ENCODE measurements around the gene SEMA4B. TPM values are rescaled to one million over a fixed set of nuclear protein-coding genes. Genes with fewer than 3 reads are reported as not detected.

SEMA4B gene
- total and polyA plus RNA-seq, 11 donors: 13.8 to 105 (median 21.0) TPM

DNA sequence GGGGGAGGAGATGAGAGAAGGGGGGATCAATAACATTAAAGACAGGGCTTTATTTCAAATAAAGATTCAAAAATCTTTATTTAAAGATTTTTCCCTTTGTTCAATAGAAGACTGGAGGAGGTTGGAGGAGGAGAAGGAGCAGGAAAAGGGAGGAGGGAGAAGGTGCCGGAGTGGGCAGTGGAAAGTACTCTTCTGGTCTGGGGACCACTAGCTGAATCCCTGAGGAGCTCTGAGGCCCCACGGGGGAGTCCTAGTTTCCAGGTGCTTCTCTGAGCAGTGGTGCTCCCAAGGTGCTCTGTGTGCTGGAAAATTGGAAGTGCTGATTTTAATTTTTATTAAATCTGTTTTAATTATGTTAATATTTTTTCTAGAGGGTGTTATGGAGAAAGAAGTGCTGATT, 19.4 kb upstream of the SEMA4B start:
- Histone ChIP-seq H3K9me3 (no peaks in the 10 kb centered on the region), H3K4me1 (peaks cover 0 to 26% (median 9%) of the 10 kb centered on the region in 12 donors), H3K4me3 (no peak overlapping the region), H3K27me3 (peaks cover 0 to 16% (median 0%) of the 10 kb centered on the region in 9 donors), H3K36me3 (no peaks in the 10 kb centered on the region), H3K27ac (peak overlapping the region in 3 of 12 donors; percentile 5 to 98 (median 98))
- WGBS, 4 donors: 35 to 51% (median 44%) methylated on average over 2 of the region's 2 CpGs
- DNase-seq (no peak), ATAC-seq (no peak)
- intact Hi-C loops (cut with DNase I): no loop called here
- no peak for TF ChIP-seq POLR2A (IDR thresholded peaks at IDR 0.05)
- TF ChIP-seq, protein P1, sequence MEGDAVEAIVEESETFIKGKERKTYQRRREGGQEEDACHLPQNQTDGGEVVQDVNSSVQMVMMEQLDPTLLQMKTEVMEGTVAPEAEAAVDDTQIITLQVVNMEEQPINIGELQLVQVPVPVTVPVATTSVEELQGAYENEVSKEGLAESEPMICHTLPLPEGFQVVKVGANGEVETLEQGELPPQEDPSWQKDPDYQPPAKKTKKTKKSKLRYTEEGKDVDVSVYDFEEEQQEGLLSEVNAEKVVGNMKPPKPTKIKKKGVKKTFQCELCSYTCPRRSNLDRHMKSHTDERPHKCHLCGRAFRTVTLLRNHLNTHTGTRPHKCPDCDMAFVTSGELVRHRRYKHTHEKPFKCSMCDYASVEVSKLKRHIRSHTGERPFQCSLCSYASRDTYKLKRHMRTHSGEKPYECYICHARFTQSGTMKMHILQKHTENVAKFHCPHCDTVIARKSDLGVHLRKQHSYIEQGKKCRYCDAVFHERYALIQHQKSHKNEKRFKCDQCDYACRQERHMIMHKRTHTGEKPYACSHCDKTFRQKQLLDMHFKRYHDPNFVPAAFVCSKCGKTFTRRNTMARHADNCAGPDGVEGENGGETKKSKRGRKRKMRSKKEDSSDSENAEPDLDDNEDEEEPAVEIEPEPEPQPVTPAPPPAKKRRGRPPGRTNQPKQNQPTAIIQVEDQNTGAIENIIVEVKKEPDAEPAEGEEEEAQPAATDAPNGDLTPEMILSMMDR (IDR thresholded peaks at IDR 0.05): no peak

DNA sequence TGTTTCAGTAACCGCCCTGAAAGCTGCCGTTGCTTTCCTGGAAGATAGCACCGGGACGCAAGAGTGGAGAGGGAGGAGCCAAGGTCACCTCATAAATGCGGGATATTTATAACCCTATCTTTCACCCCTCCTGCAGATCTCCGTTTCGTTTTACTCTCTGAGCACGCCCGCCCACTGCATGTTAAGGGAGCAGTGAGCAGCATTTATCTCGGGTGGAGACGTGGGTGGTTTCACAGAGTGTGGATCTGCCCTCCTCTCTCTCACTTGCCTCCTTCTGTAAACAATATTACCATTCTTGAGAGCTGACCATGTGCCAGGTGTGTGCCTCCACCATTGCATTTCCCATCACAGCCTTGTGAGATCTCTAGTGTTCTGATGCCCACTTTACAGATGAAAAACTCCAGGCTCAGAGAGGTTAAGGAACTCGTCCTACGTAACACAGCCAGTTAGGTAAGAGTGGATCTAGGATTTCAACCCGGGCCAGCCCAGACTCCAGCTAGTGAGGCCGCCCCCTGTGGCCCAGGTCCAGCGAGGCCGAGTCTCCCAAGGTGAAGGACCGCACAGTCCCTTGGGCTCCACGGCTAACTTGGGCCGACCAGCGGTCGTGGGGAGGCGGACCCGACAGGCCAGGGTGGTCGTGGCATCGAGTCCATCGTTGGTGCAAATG, 16.9 kb upstream of the SEMA4B start:
- Histone ChIP-seq H3K9me3 (no peaks in the 10 kb centered on the region), H3K4me3 (peak overlapping the region; percentile 49 to 91 (median 71)), H3K36me3 (no peaks in the 10 kb centered on the region), H3K27ac (peak overlapping the region; percentile 79 to 98 (median 88)), H3K27me3 (peaks cover 0 to 16% (median 0%) of the 10 kb centered on the region in 9 donors), H3K4me1 (peaks cover 0 to 50% (median 9%) of the 10 kb centered on the region in 12 donors)
- DNase-seq (peak; percentile 69 to 93 (median 83)), ATAC-seq (peak; percentile 86 to 91 (median 90))
- TF ChIP-seq, protein P1 (IDR thresholded peaks at IDR 0.05): no peak
- TF ChIP-seq POLR2A (IDR thresholded peaks at IDR 0.05): no peak
- 9 to 16% (median 12%) methylated on average over 21 to 27 of the region's 27 CpGs for WGBS, 4 donors
- intact Hi-C loops (cut with DNase I): loop anchor here in 3 of 10 donors (1.0 kb wide), 2 partner anchors 9 to 10 kb away; no protein-coding TSS in a partner anchor

DNA sequence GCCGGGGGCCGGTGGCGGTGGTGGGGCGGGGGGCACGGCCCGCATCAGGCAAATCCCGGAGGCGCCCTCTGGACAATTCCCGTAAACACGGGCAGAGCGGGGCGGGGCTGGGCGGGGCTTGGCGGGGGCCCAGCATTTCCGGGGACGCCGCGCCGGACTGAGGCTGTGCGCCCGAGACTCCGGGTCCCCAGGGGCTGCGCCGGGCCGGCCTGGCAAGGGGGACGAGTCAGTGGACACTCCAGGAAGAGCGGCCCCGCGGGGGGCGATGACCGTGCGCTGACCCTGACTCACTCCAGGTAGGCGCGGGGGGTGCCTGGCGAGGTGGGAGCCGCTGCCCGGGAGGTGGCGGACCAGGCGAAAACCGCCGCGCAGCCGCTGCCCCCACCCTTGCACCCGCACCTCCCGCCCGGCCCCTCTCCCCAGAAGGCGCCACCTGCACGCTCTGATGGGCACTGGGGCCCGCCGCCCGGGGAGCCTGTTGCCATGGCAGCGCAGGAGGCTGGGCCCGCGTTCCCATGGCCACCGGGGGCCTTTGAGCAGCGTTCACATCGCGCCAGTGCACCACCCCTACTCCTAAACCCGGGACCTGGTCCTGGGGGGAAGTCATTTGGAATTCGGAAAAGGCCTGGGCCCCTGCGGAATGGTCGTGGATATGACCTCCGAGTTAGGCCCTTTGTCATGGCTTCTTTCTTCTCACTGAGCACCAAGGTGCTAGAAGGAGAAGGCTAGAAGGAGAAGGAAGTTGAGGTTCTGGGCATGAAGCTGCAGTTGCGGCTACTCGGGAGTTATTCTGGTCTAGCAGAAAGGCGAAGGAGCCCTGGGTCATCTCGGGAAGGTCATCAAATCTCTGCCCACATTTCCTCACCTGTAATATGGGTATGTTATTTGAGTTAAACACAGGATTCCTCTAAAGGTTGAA, 16.1 kb upstream of the SEMA4B start:
- TF ChIP-seq, protein P1 (IDR thresholded peaks at IDR 0.05): no peak
- peak in 1 of 2 donors; percentile 73 for TF ChIP-seq POLR2A (IDR thresholded peaks at IDR 0.05)
- Histone ChIP-seq H3K4me1 (peaks cover 0 to 58% (median 9%) of the 10 kb centered on the region in 12 donors), H3K9me3 (no peaks in the 10 kb centered on the region), H3K27ac (peak overlapping the region; percentile 79 to 98 (median 88)), H3K36me3 (no peaks in the 10 kb centered on the region), H3K4me3 (peak overlapping the region; percentile 49 to 91 (median 71)), H3K27me3 (peaks cover 0 to 16% (median 0%) of the 10 kb centered on the region in 9 donors)
- ATAC-seq (peak; percentile 56 to 88 (median 85)), DNase-seq (peak; percentile 62 to 89 (median 79))
- intact Hi-C loops (cut with DNase I): loop anchor here in 3 of 10 donors (1.0 to 5.0 kb wide), 3 partner anchors 10 to 37 kb away; no protein-coding TSS in a partner anchor
- 4 to 10% (median 6%) methylated on average over 19 to 67 of the region's 67 CpGs for WGBS, 4 donors
